ENCODE measurements around the gene TMEM72.

GRCh38 chr10:44946205-44946604, 35.1 kb downstream of the TMEM72 start:
- TF ChIP-seq MAX (IDR thresholded peaks at IDR 0.05) (no peak), CTCF (IDR thresholded peaks at IDR 0.05) (no peak), REST (IDR thresholded peaks at IDR 0.05) (no peak), HMGXB4 (CRISPR knock-in tag; IDR thresholded peaks at IDR 0.05; ENCODE audit: borderline replicate concordance) (no peak), RNF2 (IDR thresholded peaks at IDR 0.05; ENCODE audit: borderline replicate concordance, low read depth) (no peak), JUN (IDR thresholded peaks at IDR 0.05) (no peak), RAD21 (conservative IDR thresholded peaks at IDR 0.05 in 1 of 2, IDR thresholded peaks at IDR 0.05 in 1 of 2) (no peak), POLR2A (IDR thresholded peaks at IDR 0.05; ENCODE audit: low read length) (no peak), SMC3 (IDR thresholded peaks at IDR 0.05) (no peak), CEBPB (IDR thresholded peaks at IDR 0.05) (no peak)
